SW 1271 (cell line): ENCODE data around the gene SLFN14.
"Not testable (repeated sequence)": the region's sequence is repeated elsewhere in the genome, so short reads cannot be mapped to it uniquely, and the experiment has no call there.

Experiments
- DNase-seq, 2 experiments: peaks; one replicate each; lab custom pipeline; 2025; lab: John Stamatoyannopoulos, UW

SLFN14 gene

GRCh38 chr17:35521654-35522256 lies 38.9 kb downstream of the SLFN14 start:
- DNase-seq: peak in 1 of 2 experiments; percentile 31

- no peak for DNase-seq
Observed at GRCh38 chr17:35521150-35521549, 39.5 kb downstream of the SLFN14 start.

GRCh38 chr17:35519906-35520442 lies 40.6 kb downstream of the SLFN14 start:
- no peak for DNase-seq

- no peak for DNase-seq
Observed at GRCh38 chr17:35519439-35519838, 41.2 kb downstream of the SLFN14 start.

- not testable (repeated sequence) for DNase-seq
Observed at GRCh38 chr17:35518431-35518830, 42.2 kb downstream of the SLFN14 start.

- DNase-seq: no peak
Observed at GRCh38 chr17:35515027-35515426, 45.6 kb downstream of the SLFN14 start.

GRCh38 chr17:35514564-35514963 lies 46.1 kb downstream of the SLFN14 start:
- no peak for DNase-seq
